B cell (primary cell): Measurements from ENCODE around the gene GPR108. TPM values are rescaled to one million over a fixed set of nuclear protein-coding genes. Genes with fewer than 3 reads are reported as not detected.

ENCODE experiments used
- ATAC-seq: fragments of 200-7000 bp; cut with Tn5 transposase; one replicate; pipeline ENCODE4 v1.10.0; 2021; ENCODE audit warnings: low read depth, mild to moderate bottlenecking, moderate number of reproducible peaks, moderate library complexity
- CTCF ChIA-PET: fragments of 350-600 bp; sonication (Branson Sonifier 250); formaldehyde crosslinking; loops from one replicate; lab custom pipeline; 2021; ENCODE audit warnings: antibody characterized with exemption, inconsistent platforms; lab: Charles Lee
- POLR2A ChIA-PET: fragments of 350-600 bp; sonication (Branson Sonifier 250); formaldehyde crosslinking; loops from one replicate; lab custom pipeline; 2021; ENCODE audit warnings: antibody characterized with exemption; lab: Charles Lee
- DNase-seq: peaks from one replicate; pipeline ENCODE4 v3.0.0; 2013
- H2AFZ ChIP-seq: 2 replicates; pipeline ENCODE4 v1.6.1; 2012; ENCODE audit warnings: mild to moderate bottlenecking, low read depth, low read length; ENCODE audit not compliant: insufficient read depth, poor library complexity, severe bottlenecking
- H3K27ac ChIP-seq, 2 donors: 1 replicate in 1 of 2; 2 replicates in 1 of 2; pipeline ENCODE4 v1.5.1; 2012 to 2013; ENCODE audit warnings: low read length in 2 of 2, mild to moderate bottlenecking in 2 of 2, moderate library complexity in 1 of 2
- H3K27me3 ChIP-seq, 4 experiments: fragments of 200-600 bp in 1 of 4; sonication (generic) in 1 of 4; replicated peaks in 1 of 4; 1 replicate in 2 of 4; 2 replicates in 2 of 4; pipeline versions ENCODE4 v1.6.1 to v1.7.0; 2013 to 2016; ENCODE audit warnings: low read length in 3 of 4, mild to moderate bottlenecking in 2 of 4, mixed read lengths in 1 of 4, moderate library complexity in 1 of 4; ENCODE audit not compliant: insufficient read depth in 4 of 4, control insufficient read depth in 3 of 4; ENCODE audit errors: control extremely low read depth in 1 of 4
- H3K36me3 ChIP-seq, 2 experiments: replicated peaks in 1 of 2; 1 replicate in 1 of 2; 2 replicates in 1 of 2; pipeline versions ENCODE4 v1.6.1 to v1.7.1; 2013; ENCODE audit warnings: low read length in 1 of 2; ENCODE audit not compliant: insufficient read depth in 2 of 2, control insufficient read depth in 1 of 2; ENCODE audit errors: control extremely low read depth in 1 of 2, extremely low read depth in 1 of 2
- H3K4me1 ChIP-seq, 2 donors: fragments of 200-600 bp in 1 of 2; sonication (generic) in 1 of 2; 1 replicate in 1 of 2; 2 replicates in 1 of 2; pipeline versions ENCODE4 v1.5.1 to v1.6.1; 2013 to 2017; ENCODE audit warnings: low read length in 2 of 2; ENCODE audit not compliant: control insufficient read depth in 2 of 2, insufficient read depth in 2 of 2
- H3K4me2 ChIP-seq: replicated peaks from 2 replicates; pipeline ENCODE3; 2012; ENCODE audit warnings: mild to moderate bottlenecking, low read depth, low read length; ENCODE audit not compliant: poor library complexity, severe bottlenecking
- H3K4me3 ChIP-seq, 5 experiments: fragments of 200-600 bp in 1 of 5; sonication (generic) in 1 of 5; 1 replicate in 3 of 5; 2 replicates in 2 of 5; pipeline versions ENCODE4 v1.5.1 to v1.7.0; 2011 to 2016; ENCODE audit warnings: low read length in 4 of 5, mild to moderate bottlenecking in 4 of 5, low read depth in 2 of 5, control low read depth in 1 of 5, moderate library complexity in 1 of 5; ENCODE audit not compliant: insufficient read depth in 1 of 5; ENCODE audit errors: control extremely low read depth in 1 of 5, extremely low read depth in 1 of 5
- H3K79me2 ChIP-seq: fragments of 200-600 bp; sonication (generic); one replicate; pipeline ENCODE4 v1.6.0; 2016; ENCODE audit warnings: low read length; ENCODE audit not compliant: control insufficient read depth, insufficient read depth
- H3K9ac ChIP-seq: fragments of 200-600 bp; sonication (generic); 2 replicates; pipeline ENCODE4 v1.6.1; 2017; ENCODE audit warnings: mild to moderate bottlenecking, low read length, moderate library complexity
- H3K9me3 ChIP-seq, 3 donors: one replicate each; pipeline versions ENCODE4 v1.6.1 to v1.7.1; 2013; ENCODE audit warnings: low read length in 2 of 3; ENCODE audit not compliant: control insufficient read depth in 2 of 3, insufficient read depth in 1 of 3; ENCODE audit errors: control extremely low read depth in 1 of 3
- H4K20me1 ChIP-seq: 2 replicates; pipeline ENCODE4 v1.6.0; 2012; ENCODE audit warnings: mild to moderate bottlenecking, low read length; ENCODE audit not compliant: insufficient read depth, control insufficient read depth, poor library complexity, severe bottlenecking
- H3K27ac Mint-ChIP-seq: one replicate; pipeline ENCODE4 v1.8.0; 2021; ENCODE audit warnings: mixed read lengths
- H3K27me3 Mint-ChIP-seq: one replicate; pipeline ENCODE4 v1.8.0; 2021; ENCODE audit warnings: mixed read lengths
- H3K4me1 Mint-ChIP-seq: one replicate; pipeline ENCODE4 v1.8.0; 2021; ENCODE audit warnings: mixed read lengths
- H3K4me3 Mint-ChIP-seq: one replicate; pipeline ENCODE4 v1.8.0; 2021; ENCODE audit warnings: mixed read lengths
- H3K9me3 Mint-ChIP-seq: one replicate; pipeline ENCODE4 v1.8.0; 2022; ENCODE audit warnings: mixed read lengths; ENCODE audit not compliant: insufficient read depth
- CTCF ChIP-seq: fragments of 200-600 bp; IDR thresholded peaks from one replicate; pipeline ENCODE4 v1.8.0; 2022; ENCODE audit warnings: antibody characterized with exemption, mild to moderate bottlenecking
- EZH2 ChIP-seq: IDR thresholded peaks from 2 replicates; pipeline ENCODE4 v1.6.1; 2012; ENCODE audit warnings: borderline replicate concordance, low read depth, mild to moderate bottlenecking, moderate library complexity, low read length; ENCODE audit not compliant: insufficient read depth, poor library complexity, severe bottlenecking
- WGBS: methylation state at CpG from one replicate; pipeline ENCODE4 v1.1.5; 2013; ENCODE audit warnings: missing lambda C conversion rate; ENCODE audit not compliant: insufficient coverage; 5-methylcytosine and 5-hydroxymethylcytosine counted together
- intact Hi-C: fragments of 100-400 bp; cut with micrococcal nuclease; formaldehyde crosslinking; loops from one replicate; pipeline ENCODE4 v1.10.0; 2022
- polyA plus RNA-seq: library from polyadenylated mRNA; depleted of rRNA; stranded (reverse); fragments of >200 nt; gene quantifications from 2 replicates; pipeline ENCODE4 v1.2.3, GENCODE V29; 2012
- total RNA-seq, 2 donors: library from RNA; stranded (reverse); fragments of 120-200 nt in 1 of 2; gene quantifications; 1 replicate in 1 of 2; 2 replicates in 1 of 2; pipeline versions ENCODE4 v1.2.3 to v1.2.4, GENCODE V29; 2013 to 2022

The GPR108 gene
- total and polyA plus RNA-seq, 2 donors (not counting 1 experiment from before 2014, with no cell fraction given): 79.0 to 82.5 TPM

GRCh38 chr19:6692027-6692426 is 45.4 kb downstream of the GPR108 start:
- Mint-ChIP-seq H3K27me3 (peaks cover 7% of the 10 kb centered on the region), H3K4me3 (no peak overlapping the region), H3K9me3 (no peaks in the 10 kb centered on the region), H3K27ac (no peak overlapping the region), H3K4me1 (no peaks in the 10 kb centered on the region)
- POLR2A ChIA-PET: no interaction called here
- 79% methylated on average over 9 of the region's 10 CpGs for WGBS
- intact Hi-C loops: no loop called here
- DNase-seq (no peak), ATAC-seq (no peak)
- CTCF ChIA-PET: no interaction called here
- no peak for TF ChIP-seq CTCF
- TF ChIP-seq EZH2: no peak
- no peaks in the 10 kb centered on the region for H3K79me2 ChIP-seq
- H3K9me3 ChIP-seq: peaks cover 0 to 10% (median 3%) of the 10 kb centered on the region in 3 donors
- no peaks in the 10 kb centered on the region for H4K20me1 ChIP-seq
- H3K36me3 ChIP-seq: no peaks in the 10 kb centered on the region
- no peaks in the 10 kb centered on the region for H3K4me1 ChIP-seq
- no peak overlapping the region for H3K4me3 ChIP-seq
- no peak overlapping the region for H3K27ac ChIP-seq
- H3K9ac ChIP-seq: no peak overlapping the region
- peaks cover 0 to 3% (median 0%) of the 10 kb centered on the region in 4 experiments for H3K27me3 ChIP-seq
- no peak overlapping the region for H2AFZ ChIP-seq
- no peak overlapping the region for H3K4me2 ChIP-seq

- H3K4me3 Mint-ChIP-seq: no peak overlapping the region
- WGBS: 90% methylated on average over 7 of the region's 8 CpGs
- no peak overlapping the region for H3K27ac Mint-ChIP-seq
- no peaks in the 10 kb centered on the region for H3K4me1 Mint-ChIP-seq
- POLR2A ChIA-PET: no interaction called here
- peaks cover 0 to 3% (median 0%) of the 10 kb centered on the region in 4 experiments for H3K27me3 ChIP-seq
- peaks cover 0 to 10% (median 3%) of the 10 kb centered on the region in 3 donors for H3K9me3 ChIP-seq
- no peaks in the 10 kb centered on the region for H3K79me2 ChIP-seq
- H3K27me3 Mint-ChIP-seq: peaks cover 7% of the 10 kb centered on the region
- DNase-seq (no peak), ATAC-seq (no peak)
- no peak for TF ChIP-seq EZH2
- TF ChIP-seq CTCF: no peak
- no peaks in the 10 kb centered on the region for H3K36me3 ChIP-seq
- no peak overlapping the region for H3K27ac ChIP-seq
- H2AFZ ChIP-seq: no peak overlapping the region
- H3K4me1 ChIP-seq: no peaks in the 10 kb centered on the region
- no peak overlapping the region for H3K9ac ChIP-seq
- no peak overlapping the region for H3K4me3 ChIP-seq
- intact Hi-C loops: no loop called here
- no peaks in the 10 kb centered on the region for H4K20me1 ChIP-seq
- CTCF ChIA-PET: no interaction called here
- no peaks in the 10 kb centered on the region for H3K9me3 Mint-ChIP-seq
- no peak overlapping the region for H3K4me2 ChIP-seq
These were observed 46.0 kb downstream of the GPR108 start for GRCh38 chr19:6691342-6691741.
